HepG2 (cell line): ENCODE results near the gene CREB3. TPM values are rescaled to one million over a fixed set of nuclear protein-coding genes. Genes with fewer than 3 reads are reported as not detected.

Experiments used
- ATAC-seq: fragments of 200-7000 bp; cut with Tn5 transposase; 3 replicates; pipeline ENCODE4 v1.9.1; 2020; ENCODE audit warnings: mild to moderate bottlenecking, moderate library complexity
- BruUV-seq: library from RNA; stranded (reverse); fragments of 400-500 nt; replicated peaks from 2 replicates; lab custom pipeline; 2021; lab: Mats Ljungman, UMichigan
- CTCF ChIA-PET: fragments of 300-600 bp; formaldehyde crosslinking; extraction: SDS; loops from one replicate; lab custom pipeline; 2021; ENCODE audit warnings: low total read pairs, inconsistent platforms, low intra/inter-chr PET ratio; lab: Yijun Ruan, JAX
- POLR2A ChIA-PET: fragments of 350-600 bp; sonication (Branson Sonifier 250); formaldehyde crosslinking; loops from one replicate; lab custom pipeline; 2020; ENCODE audit warnings: antibody characterized with exemption, inconsistent platforms; lab: Yijun Ruan, JAX
- DNase-seq: peaks from one replicate; pipeline ENCODE4 v3.0.0-alpha.2; 2015; ENCODE audit warnings: low spot score
- FAIRE-seq: peaks from 3 replicates; lab custom pipeline; 2011; peaks lifted over from hg19 to GRCh38; lab: Jason Lieb, UNC
- H2AFZ ChIP-seq: one replicate; pipeline ENCODE4 v1.6.1; 2011; ENCODE audit warnings: low read length, inconsistent platforms
- H3K27ac ChIP-seq: fragments of 300-600 bp; 3 replicates; pipeline ENCODE4 v1.8.0; 2011; ENCODE audit warnings: mixed run types, mild to moderate bottlenecking, mixed read lengths, low read length, inconsistent platforms; ENCODE audit not compliant: insufficient read depth; ENCODE audit errors: extremely low read length
- H3K27me3 ChIP-seq, 2 experiments: fragments of 200-600 bp in 1 of 2; 2 replicates in 1 of 2; 3 replicates in 1 of 2; pipeline versions ENCODE4 v1.6.0 to v1.8.0; 2011; ENCODE audit warnings: low read length in 2 of 2, mild to moderate bottlenecking in 2 of 2, moderate library complexity in 2 of 2, inconsistent platforms in 1 of 2; ENCODE audit not compliant: insufficient read depth in 2 of 2, control insufficient read depth in 1 of 2
- H3K36me3 ChIP-seq, 2 experiments: fragments of 200-600 bp in 1 of 2; replicated peaks in 1 of 2; 2 replicates in 1 of 2; 3 replicates in 1 of 2; pipeline versions ENCODE4 v1.5.1 to v1.8.0; 2011; ENCODE audit warnings: low read length in 2 of 2, inconsistent platforms in 1 of 2; ENCODE audit not compliant: insufficient read depth in 2 of 2, control insufficient read depth in 1 of 2
- H3K4me1 ChIP-seq: 2 replicates; pipeline ENCODE4 v1.5.1; 2012; ENCODE audit warnings: low read length, inconsistent platforms; ENCODE audit not compliant: insufficient read depth
- H3K4me2 ChIP-seq: 2 replicates; pipeline ENCODE4 v1.6.0; 2011; ENCODE audit warnings: low read depth, low read length, inconsistent platforms
- H3K4me3 ChIP-seq, 3 experiments: fragments of 200-600 bp in 1 of 3; sonication (generic), shearing (Covaris generic) in 1 of 3; replicated peaks in 1 of 3; 2 replicates each; pipeline ENCODE4 v1.5.1; 2011 to 2016; ENCODE audit warnings: low read length in 3 of 3, inconsistent platforms in 2 of 3, low read depth in 2 of 3, mild to moderate bottlenecking in 2 of 3, control low read depth in 1 of 3, mixed read lengths in 1 of 3; ENCODE audit not compliant: insufficient read depth in 1 of 3
- H3K79me2 ChIP-seq: one replicate; pipeline ENCODE4 v1.6.1; 2011; ENCODE audit warnings: low read length, inconsistent platforms; ENCODE audit not compliant: insufficient read depth
- H3K9ac ChIP-seq: 2 replicates; pipeline ENCODE4 v1.6.0; 2011; ENCODE audit warnings: mild to moderate bottlenecking, low read depth, low read length, inconsistent platforms; ENCODE audit not compliant: insufficient read depth
- H3K9me3 ChIP-seq: 2 replicates; pipeline ENCODE4 v1.5.1; 2012; ENCODE audit warnings: mild to moderate bottlenecking, low read length
- H4K20me1 ChIP-seq: 2 replicates; pipeline ENCODE4 v1.6.0; 2011; ENCODE audit warnings: inconsistent platforms, mild to moderate bottlenecking, low read length, moderate library complexity; ENCODE audit not compliant: insufficient read depth
- CHD4 ChIP-seq: fragments of 200-600 bp; sonication (generic); IDR thresholded peaks from 2 replicates; pipeline ENCODE4 v1.7.0; 2017; ENCODE audit warnings: mild to moderate bottlenecking, low read length, borderline replicate concordance
- DBP ChIP-seq: sonication (generic); formaldehyde crosslinking; IDR thresholded peaks from 2 replicates; pipeline ENCODE4 v1.4.0; 2020; ENCODE audit warnings: missing genetic modification reagents; ENCODE audit errors: not compliant biosample characterization
- KDM1A ChIP-seq: IDR thresholded peaks from 2 replicates; pipeline ENCODE4 v1.6.1; 2016; ENCODE audit warnings: missing compliant biosample characterization
- MEF2D ChIP-seq: sonication (generic); formaldehyde crosslinking; IDR thresholded peaks from 2 replicates; pipeline ENCODE4 v1.5.1; 2020; ENCODE audit warnings: mild to moderate bottlenecking, missing genetic modification reagents
- NCOA2 ChIP-seq: sonication (generic); formaldehyde crosslinking; IDR thresholded peaks from 2 replicates; pipeline ENCODE4 v1.8.0; 2022; ENCODE audit warnings: inconsistent platforms
- SP4 ChIP-seq: sonication (generic); formaldehyde crosslinking; IDR thresholded peaks from 2 replicates; pipeline ENCODE4 v1.8.1; 2023; ENCODE audit warnings: mild to moderate bottlenecking, missing genetic modification reagents
- ZFP37 ChIP-seq: sonication (generic); formaldehyde crosslinking; IDR thresholded peaks from 2 replicates; pipeline ENCODE4 v1.4.0; 2020; ENCODE audit warnings: missing genetic modification reagents, borderline replicate concordance
- ZNF766 ChIP-seq: sonication (generic); formaldehyde crosslinking; IDR thresholded peaks from 2 replicates; pipeline ENCODE4 v1.5.0; 2020; ENCODE audit warnings: missing genetic modification reagents, borderline replicate concordance
- ZNF790 ChIP-seq: sonication (generic); formaldehyde crosslinking; IDR thresholded peaks from 2 replicates; pipeline ENCODE4 v1.8.0; 2022; ENCODE audit warnings: missing genetic modification reagents, mild to moderate bottlenecking, borderline replicate concordance
- WGBS: methylation state at CpG from one replicate; pipeline ENCODE4 v1.1.6; 2017; ENCODE audit warnings: low lambda C conversion rate; 5-methylcytosine and 5-hydroxymethylcytosine counted together
- in situ Hi-C: cut with HindIII; loops from 2 replicates; pipeline ENCODE4 v1.10.0; 2017; ENCODE audit warnings: low pct_unique_long_range_greater_than_20kb; ENCODE audit not compliant: extremely low pct_ligation_motif_present
- intact Hi-C: fragments of 100-400 bp; cut with micrococcal nuclease; formaldehyde crosslinking; loops from one replicate; pipeline ENCODE4 v1.10.0; 2022; ENCODE audit not compliant: unreplicated experiment
- polyA plus RNA-seq, 8 experiments: library from polyadenylated mRNA; depleted of rRNA in 3 of 8; stranded (reverse) in 7 of 8; unstranded in 1 of 8; fragments of >200 nt; fragmentation: Illumina TruSeq in 4 of 8; extraction: Trizol in 4 of 8; gene quantifications; 2 replicates each; pipeline versions ENCODE4 v1.2.1 to v1.2.3, GENCODE V29; 2011 to 2016; ENCODE audit warnings: low read depth in 4 of 8, missing spikeins in 1 of 8, mixed read lengths in 1 of 8; ENCODE audit not compliant: insufficient read depth in 1 of 8
- total RNA-seq, 5 experiments: library from RNA; depleted of rRNA; stranded (reverse); fragments of >200 nt; fragmentation: Illumina TruSeq; extraction: Trizol; gene quantifications; 2 replicates each; pipeline ENCODE4 v1.2.3, GENCODE V29; 2016; ENCODE audit warnings: low read depth in 1 of 5
- TF ChIP-seq, protein P1 (sequence below), 2 experiments: IDR thresholded peaks; 2 replicates each; pipeline ENCODE4 v1.6.1; 2011 to 2012; ENCODE audit warnings: low read length in 2 of 2, borderline replicate concordance in 1 of 2, low read depth in 1 of 2, mild to moderate bottlenecking in 1 of 2, moderate library complexity in 1 of 2
- TF ChIP-seq, protein P2 (sequence below): sonication (generic); formaldehyde crosslinking; IDR thresholded peaks from 2 replicates; pipeline ENCODE4 v1.4.0; 2020; ENCODE audit warnings: missing genetic modification reagents

The CREB3 gene
- total and polyA plus RNA-seq, 2 of the 13 experiments (the other 11 are each of a cell fraction or from before 2014, with no cell fraction given), result 11.1 to 34.2 TPM

DNA sequence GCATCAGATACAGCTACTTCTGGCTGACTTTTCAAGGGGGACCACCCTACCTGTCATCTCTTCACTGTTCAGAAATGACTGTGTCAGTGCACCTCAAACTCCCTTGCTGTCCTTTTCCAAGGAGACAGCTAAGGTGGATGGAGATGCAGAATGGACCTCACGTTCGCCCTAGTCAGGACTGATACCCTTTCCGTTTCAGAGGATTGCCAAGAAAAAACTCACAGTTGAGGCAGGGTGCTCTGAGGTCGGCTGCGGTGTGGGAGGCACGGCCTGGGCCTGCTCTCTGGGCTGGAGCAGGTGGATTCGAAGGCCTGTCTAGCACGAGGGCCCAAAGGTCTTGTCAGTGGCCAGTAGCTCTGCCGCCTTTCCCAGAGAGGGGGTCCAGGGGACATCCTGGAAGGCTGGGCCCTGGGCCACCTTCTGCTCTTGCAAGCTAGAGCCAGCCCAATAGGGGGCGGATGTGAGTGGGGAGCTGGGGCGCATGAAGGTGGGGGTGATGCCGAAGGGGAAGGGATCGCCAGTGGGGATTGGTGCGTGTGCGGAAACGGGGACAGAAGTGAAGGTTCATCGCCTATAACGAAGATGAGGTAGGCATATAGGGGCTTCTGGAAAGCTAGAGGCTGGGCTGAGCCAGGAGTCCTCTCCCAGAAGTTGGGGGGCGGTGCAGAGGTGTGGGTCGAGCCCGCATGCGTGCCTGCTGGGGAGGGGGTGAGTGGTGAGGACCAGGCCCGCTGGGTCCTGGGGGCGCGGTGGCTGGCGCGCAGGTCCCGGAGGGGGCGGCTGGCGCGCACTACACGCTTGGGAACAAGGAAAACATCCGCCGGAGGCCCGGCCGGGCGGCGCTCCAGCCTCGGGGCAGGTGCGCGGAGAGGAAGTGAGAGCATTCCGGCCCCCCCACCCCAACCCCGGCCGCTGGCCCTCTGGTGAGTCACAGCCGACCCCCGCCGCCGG lies 24.1 kb downstream of the CREB3 start:
- no TSS peak for BruUV-seq
- no peak for TF ChIP-seq CHD4
- TF ChIP-seq ZNF790 (CRISPR knock-in tag), result peak; percentile 39; the same call in 1 of the 2 replicates
- TF ChIP-seq DBP (CRISPR knock-in tag), result peak; percentile 41
- no peak for TF ChIP-seq SP4 (CRISPR knock-in tag)
- TF ChIP-seq NCOA2 (CRISPR knock-in tag), result no peak
- no peak for TF ChIP-seq ZFP37
- TF ChIP-seq, protein P1, sequence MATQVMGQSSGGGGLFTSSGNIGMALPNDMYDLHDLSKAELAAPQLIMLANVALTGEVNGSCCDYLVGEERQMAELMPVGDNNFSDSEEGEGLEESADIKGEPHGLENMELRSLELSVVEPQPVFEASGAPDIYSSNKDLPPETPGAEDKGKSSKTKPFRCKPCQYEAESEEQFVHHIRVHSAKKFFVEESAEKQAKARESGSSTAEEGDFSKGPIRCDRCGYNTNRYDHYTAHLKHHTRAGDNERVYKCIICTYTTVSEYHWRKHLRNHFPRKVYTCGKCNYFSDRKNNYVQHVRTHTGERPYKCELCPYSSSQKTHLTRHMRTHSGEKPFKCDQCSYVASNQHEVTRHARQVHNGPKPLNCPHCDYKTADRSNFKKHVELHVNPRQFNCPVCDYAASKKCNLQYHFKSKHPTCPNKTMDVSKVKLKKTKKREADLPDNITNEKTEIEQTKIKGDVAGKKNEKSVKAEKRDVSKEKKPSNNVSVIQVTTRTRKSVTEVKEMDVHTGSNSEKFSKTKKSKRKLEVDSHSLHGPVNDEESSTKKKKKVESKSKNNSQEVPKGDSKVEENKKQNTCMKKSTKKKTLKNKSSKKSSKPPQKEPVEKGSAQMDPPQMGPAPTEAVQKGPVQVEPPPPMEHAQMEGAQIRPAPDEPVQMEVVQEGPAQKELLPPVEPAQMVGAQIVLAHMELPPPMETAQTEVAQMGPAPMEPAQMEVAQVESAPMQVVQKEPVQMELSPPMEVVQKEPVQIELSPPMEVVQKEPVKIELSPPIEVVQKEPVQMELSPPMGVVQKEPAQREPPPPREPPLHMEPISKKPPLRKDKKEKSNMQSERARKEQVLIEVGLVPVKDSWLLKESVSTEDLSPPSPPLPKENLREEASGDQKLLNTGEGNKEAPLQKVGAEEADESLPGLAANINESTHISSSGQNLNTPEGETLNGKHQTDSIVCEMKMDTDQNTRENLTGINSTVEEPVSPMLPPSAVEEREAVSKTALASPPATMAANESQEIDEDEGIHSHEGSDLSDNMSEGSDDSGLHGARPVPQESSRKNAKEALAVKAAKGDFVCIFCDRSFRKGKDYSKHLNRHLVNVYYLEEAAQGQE (IDR thresholded peaks at IDR 0.05; ENCODE audit: borderline replicate concordance in 1 of 2, low read depth in 1 of 2, low read length in 2 of 2), result no peak
- 0 out of 2 replicates have a peak, but pooled peaks have one; percentile 27 for TF ChIP-seq MEF2D
- TF ChIP-seq, protein P2, sequence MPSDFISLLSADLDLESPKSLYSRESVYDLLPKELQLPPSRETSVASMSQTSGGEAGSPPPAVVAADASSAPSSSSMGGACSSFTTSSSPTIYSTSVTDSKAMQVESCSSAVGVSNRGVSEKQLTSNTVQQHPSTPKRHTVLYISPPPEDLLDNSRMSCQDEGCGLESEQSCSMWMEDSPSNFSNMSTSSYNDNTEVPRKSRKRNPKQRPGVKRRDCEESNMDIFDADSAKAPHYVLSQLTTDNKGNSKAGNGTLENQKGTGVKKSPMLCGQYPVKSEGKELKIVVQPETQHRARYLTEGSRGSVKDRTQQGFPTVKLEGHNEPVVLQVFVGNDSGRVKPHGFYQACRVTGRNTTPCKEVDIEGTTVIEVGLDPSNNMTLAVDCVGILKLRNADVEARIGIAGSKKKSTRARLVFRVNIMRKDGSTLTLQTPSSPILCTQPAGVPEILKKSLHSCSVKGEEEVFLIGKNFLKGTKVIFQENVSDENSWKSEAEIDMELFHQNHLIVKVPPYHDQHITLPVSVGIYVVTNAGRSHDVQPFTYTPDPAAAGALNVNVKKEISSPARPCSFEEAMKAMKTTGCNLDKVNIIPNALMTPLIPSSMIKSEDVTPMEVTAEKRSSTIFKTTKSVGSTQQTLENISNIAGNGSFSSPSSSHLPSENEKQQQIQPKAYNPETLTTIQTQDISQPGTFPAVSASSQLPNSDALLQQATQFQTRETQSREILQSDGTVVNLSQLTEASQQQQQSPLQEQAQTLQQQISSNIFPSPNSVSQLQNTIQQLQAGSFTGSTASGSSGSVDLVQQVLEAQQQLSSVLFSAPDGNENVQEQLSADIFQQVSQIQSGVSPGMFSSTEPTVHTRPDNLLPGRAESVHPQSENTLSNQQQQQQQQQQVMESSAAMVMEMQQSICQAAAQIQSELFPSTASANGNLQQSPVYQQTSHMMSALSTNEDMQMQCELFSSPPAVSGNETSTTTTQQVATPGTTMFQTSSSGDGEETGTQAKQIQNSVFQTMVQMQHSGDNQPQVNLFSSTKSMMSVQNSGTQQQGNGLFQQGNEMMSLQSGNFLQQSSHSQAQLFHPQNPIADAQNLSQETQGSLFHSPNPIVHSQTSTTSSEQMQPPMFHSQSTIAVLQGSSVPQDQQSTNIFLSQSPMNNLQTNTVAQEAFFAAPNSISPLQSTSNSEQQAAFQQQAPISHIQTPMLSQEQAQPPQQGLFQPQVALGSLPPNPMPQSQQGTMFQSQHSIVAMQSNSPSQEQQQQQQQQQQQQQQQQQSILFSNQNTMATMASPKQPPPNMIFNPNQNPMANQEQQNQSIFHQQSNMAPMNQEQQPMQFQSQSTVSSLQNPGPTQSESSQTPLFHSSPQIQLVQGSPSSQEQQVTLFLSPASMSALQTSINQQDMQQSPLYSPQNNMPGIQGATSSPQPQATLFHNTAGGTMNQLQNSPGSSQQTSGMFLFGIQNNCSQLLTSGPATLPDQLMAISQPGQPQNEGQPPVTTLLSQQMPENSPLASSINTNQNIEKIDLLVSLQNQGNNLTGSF, result peak; percentile 54; the same call in 1 of the 2 replicates
- peak; percentile 84; the same call in 1 of the 2 replicates for TF ChIP-seq ZNF766 (CRISPR knock-in tag)
- TF ChIP-seq KDM1A, result no peak; the same call in 1 of the 2 replicates

More for the DNA sequence above, 24.1 kb downstream of the CREB3 start:
- intact Hi-C loops (loop anchor here (2.0 kb wide), 1 partner anchor 20 kb away; no protein-coding TSS in a partner anchor), in situ Hi-C loops (no loop called here)
- Histone ChIP-seq H3K27ac (peak overlapping the region; percentile 95), H2AFZ (no peak overlapping the region), H3K27me3 (no peaks in the 10 kb centered on the region; a peak in 1 of 5 replicates), H3K79me2 (peaks cover 38% of the 10 kb centered on the region), H3K9me3 (no peaks in the 10 kb centered on the region), H3K4me1 (peaks cover 33% of the 10 kb centered on the region), H3K4me2 (peak overlapping the region; percentile 95), H3K4me3 (peak overlapping the region; percentile 82 to 90 (median 89)), H3K9ac (peak overlapping the region; percentile 83), H4K20me1 (no peaks in the 10 kb centered on the region), H3K36me3 (peaks cover 7 to 21% of the 10 kb centered on the region in 2 experiments)
- DNase-seq (peak; percentile 62), FAIRE-seq (peak; percentile 68), ATAC-seq (peak; percentile 87)
- CTCF ChIA-PET, result interaction anchor here (0.6 kb wide), 1 partner anchor 134 kb away, joined by 4 read pairs; no protein-coding TSS in a partner anchor
- WGBS, result 24% methylated on average over 12 of the region's 48 CpGs
- POLR2A ChIA-PET, result interaction anchor here (0.6 to 1.5 kb wide), 12 partner anchors 8 to 333 kb away, joined by 3 to 21 read pairs (median 4); partner anchors contain the start of genes CREB3, GBA2, RGP1 and SPAG8
